GM19324 (cell line): Measurements from ENCODE around the gene SRSF2.

Experiments
- ATAC-seq: cut with Tn5 transposase; IDR thresholded peaks from one replicate; pipeline ENCODE4 v1.9.1; 2021; ENCODE audit warnings: mild to moderate bottlenecking, moderate library complexity; ENCODE audit not compliant: unreplicated experiment, low FRiP score

Gene SRSF2

DNA sequence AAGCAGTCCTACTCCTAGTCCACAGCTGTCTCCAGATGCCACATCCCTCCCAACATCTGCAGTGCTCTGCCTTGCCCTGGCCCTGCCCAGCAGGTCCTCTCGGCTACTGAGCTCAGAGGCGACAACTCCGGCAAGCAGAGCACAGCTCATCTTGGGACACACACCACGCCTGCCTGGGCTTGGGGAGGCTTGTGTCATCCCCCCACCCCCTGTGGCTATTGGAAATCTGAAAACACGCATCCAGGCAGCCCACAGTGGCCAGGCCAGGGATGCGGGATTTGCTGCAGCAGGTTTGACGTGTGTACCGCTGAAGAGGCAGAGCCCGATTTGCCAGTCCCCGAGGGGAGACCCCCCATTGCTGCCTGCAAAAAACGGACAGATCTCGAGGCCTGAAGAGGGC lies 51.8 kb downstream of the SRSF2 start:
- ATAC-seq: no peak

DNA sequence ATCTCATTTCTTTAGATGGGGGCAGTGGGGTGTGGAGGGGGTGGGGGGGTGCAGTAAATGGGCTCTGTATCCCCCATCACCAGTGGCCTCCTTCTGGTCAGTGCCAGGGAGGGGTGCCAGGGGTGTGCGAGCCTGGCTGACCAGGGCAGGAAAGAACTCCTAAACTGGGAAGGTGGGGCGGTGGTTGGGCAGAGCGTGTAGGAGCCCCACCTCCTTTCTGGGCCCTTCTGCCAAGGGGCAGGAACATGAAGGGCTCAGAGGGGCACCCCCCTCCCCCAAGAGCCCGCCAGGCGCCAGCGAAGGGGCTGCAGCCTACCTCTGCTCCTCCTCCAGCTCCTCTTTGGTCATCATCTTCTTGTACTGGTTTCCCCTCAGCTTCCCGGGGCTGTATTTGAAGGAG lies 52.4 kb downstream of the SRSF2 start:
- ATAC-seq: no peak
